HEK293T (cell line): ENCODE measurements around the gene SAMD14.

Experiments
- BHLHE40 ChIP-seq: fragments of 450-650 bp; IDR thresholded peaks from 2 replicates; pipeline ENCODE4 v1.6.1; 2016; ENCODE audit warnings: mild to moderate bottlenecking, moderate library complexity, borderline replicate concordance
- ELF4 ChIP-seq: fragments of 450-650 bp; IDR thresholded peaks from 2 replicates; pipeline ENCODE4 v1.6.1; 2017; ENCODE audit warnings: antibody characterized with exemption
- FOXA1 ChIP-seq: fragments of 450-650 bp; IDR thresholded peaks from 2 replicates; pipeline ENCODE4 v1.6.1; 2016; ENCODE audit warnings: mild to moderate bottlenecking
- FOXK2 ChIP-seq: fragments of 450-650 bp; IDR thresholded peaks from 2 replicates; pipeline ENCODE4 v1.6.1; 2016; ENCODE audit warnings: mild to moderate bottlenecking
- FOXM1 ChIP-seq: fragments of 450-650 bp; IDR thresholded peaks from 2 replicates; pipeline ENCODE4 v1.6.1; 2017; ENCODE audit warnings: mild to moderate bottlenecking, borderline replicate concordance
- SP1 ChIP-seq: fragments of 450-650 bp; IDR thresholded peaks from 2 replicates; pipeline ENCODE4 v1.6.1; 2017
- ZNF384 ChIP-seq: fragments of 450-650 bp; IDR thresholded peaks from 2 replicates; pipeline ENCODE4 v1.6.1; 2016

GRCh38 chr17:50098583-50098982 lies 31.4 kb downstream of the SAMD14 start:
- TF ChIP-seq FOXM1 (no peak), SP1 (no peak), ELF4 (no peak), FOXK2 (no peak), FOXA1 (no peak), ZNF384 (no peak), BHLHE40 (no peak)
